DOHH2 (cell line): ENCODE results near the gene ARHGEF4.

ENCODE experiments used
- CTCF ChIP-seq: fragments of 200-600 bp; sonication (generic); IDR thresholded peaks from one replicate; pipeline ENCODE4 v1.5.1; 2014; ENCODE audit warnings: antibody characterized with exemption, mild to moderate bottlenecking, low read depth, low read length; ENCODE audit not compliant: poor library complexity, severe bottlenecking
- EZH2phosphoT487 ChIP-seq: fragments of 200-600 bp; sonication (generic); IDR thresholded peaks from 2 replicates; pipeline ENCODE4 v1.6.1; 2017; ENCODE audit warnings: borderline replicate concordance, mild to moderate bottlenecking, antibody characterized with exemption, low read length, moderate library complexity, mixed read lengths

- TF ChIP-seq CTCF (no peak), EZH2phosphoT487 (no peak)
Measured at GRCh38 chr2:130874512-130874911, 37.8 kb downstream of the ARHGEF4 start.
